Measurements from ENCODE around the gene OR2F2.

OR2F2 gene

GRCh38 chr7:143934526-143935325, at the start of gene OR2F2:
OR2F2 (plus strand) TSS chr7:143935233; CDS start chr7:143935233, 0 bp downstream.
- no peaks in the 10 kb centered on the region for H3K36me3 ChIP-seq (ENCODE audit: control insufficient read depth, insufficient read depth, low read length)
- H3K4me1 ChIP-seq (ENCODE audit: control insufficient read depth, insufficient read depth, low read length) = no peaks in the 10 kb centered on the region
- no peaks in the 10 kb centered on the region for H3K27me3 ChIP-seq (ENCODE audit: control insufficient read depth, insufficient read depth, low read length)
- H3K4me3 ChIP-seq (ENCODE audit: low read depth, low read length) = no peak within 1 kb of the TSS
- no peak within 1 kb of the TSS for H3K27ac ChIP-seq (ENCODE audit: low read depth, low read length)
- no peak within 1 kb of the TSS for H3K9ac ChIP-seq (ENCODE audit: low read length)
- no peaks in the 10 kb centered on the region for H3K9me3 ChIP-seq (ENCODE audit: control insufficient read depth, insufficient read depth, low read depth, low read length)

DNA sequence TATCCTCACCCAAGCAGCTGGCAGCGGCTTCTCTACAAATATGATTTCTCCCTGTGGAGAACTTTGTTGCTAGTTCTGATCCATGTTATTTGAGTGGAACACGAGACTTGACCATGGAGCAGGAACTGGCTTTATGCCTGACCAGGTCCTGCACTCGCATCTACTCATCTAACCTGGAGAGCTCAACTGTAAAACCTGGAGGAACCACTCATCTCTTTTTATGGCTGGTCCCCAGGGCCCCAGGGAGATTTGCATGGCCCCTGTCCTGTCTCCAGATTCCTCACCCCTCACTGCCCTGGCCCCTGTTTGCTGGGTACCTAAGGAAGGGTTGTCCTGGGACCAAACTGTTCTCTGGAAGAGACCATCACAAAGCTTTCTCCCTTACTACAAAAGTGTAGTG, 49.1 kb upstream of the OR2F2 start:
- no peak overlapping the region for H3K27ac ChIP-seq (ENCODE audit: low read depth, low read length)
- H3K4me3 ChIP-seq (ENCODE audit: low read depth, low read length) = no peak overlapping the region
- peaks cover 8% of the 10 kb centered on the region for H3K36me3 ChIP-seq (ENCODE audit: control insufficient read depth, insufficient read depth, low read length)
- peaks cover 3% of the 10 kb centered on the region; the same call in 1 of the 2 replicates for H3K27me3 ChIP-seq (ENCODE audit: control insufficient read depth, insufficient read depth, low read length)
- no peak overlapping the region for H3K9ac ChIP-seq (ENCODE audit: low read length)
- peaks cover 9% of the 10 kb centered on the region; the same call in 1 of the 2 replicates for H3K4me1 ChIP-seq (ENCODE audit: control insufficient read depth, insufficient read depth, low read length)
- 0 out of 2 replicates have a peak, but pooled peaks cover 6% of the 10 kb centered on the region for H3K9me3 ChIP-seq (ENCODE audit: control insufficient read depth, insufficient read depth, low read depth, low read length)

DNA sequence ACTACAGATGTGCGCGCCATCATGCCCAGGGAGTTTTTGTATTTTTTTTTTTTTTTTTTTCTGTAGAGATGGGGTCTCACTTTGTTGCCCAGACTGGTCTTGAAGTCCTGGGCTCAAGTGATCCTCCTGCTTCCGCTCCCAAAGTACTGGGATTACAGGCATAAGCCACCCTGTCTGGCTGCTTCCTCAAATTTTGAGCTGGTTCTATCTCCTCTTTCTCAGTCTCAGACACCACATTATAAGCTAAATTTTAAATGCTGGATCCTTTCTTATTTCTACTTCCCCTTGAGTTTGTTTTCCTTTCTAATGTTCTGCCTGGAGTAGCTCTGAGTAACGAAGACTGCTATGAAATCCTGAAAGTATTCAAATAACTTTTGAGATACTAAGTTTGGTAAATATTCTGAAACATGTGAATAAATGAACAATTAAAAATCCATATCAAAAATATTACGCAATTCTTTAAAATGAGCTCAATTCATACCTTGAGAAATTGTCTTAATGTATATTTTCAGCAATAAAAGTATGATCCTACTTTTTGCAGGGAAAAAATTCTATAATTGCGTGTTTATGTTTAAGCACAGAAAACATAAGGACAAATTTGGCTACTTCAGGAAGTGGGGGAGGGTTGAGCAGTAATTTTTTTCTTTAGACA, 48.1 kb upstream of the OR2F2 start:
- peaks cover 3% of the 10 kb centered on the region; the same call in 1 of the 2 replicates for H3K27me3 ChIP-seq (ENCODE audit: control insufficient read depth, insufficient read depth, low read length)

GRCh38 chr7:143889068-143889467, 46.0 kb upstream of the OR2F2 start:
- Histone ChIP-seq H3K4me3 (ENCODE audit: low read depth, low read length) (no peak overlapping the region), H3K4me1 (ENCODE audit: control insufficient read depth, insufficient read depth, low read length) (peaks cover under 1% of the 10 kb centered on the region; the same call in 1 of the 2 replicates), H3K9ac (ENCODE audit: low read length) (no peak overlapping the region), H3K36me3 (ENCODE audit: control insufficient read depth, insufficient read depth, low read length) (peaks cover 8% of the 10 kb centered on the region), H3K27me3 (ENCODE audit: control insufficient read depth, insufficient read depth, low read length) (no peaks in the 10 kb centered on the region; the same call in 1 of the 2 replicates), H3K27ac (ENCODE audit: low read depth, low read length) (no peak overlapping the region), H3K9me3 (ENCODE audit: control insufficient read depth, insufficient read depth, low read depth, low read length) (0 out of 2 replicates have a peak, but pooled peaks cover 6% of the 10 kb centered on the region)

More for the DNA sequence above, 48.1 kb upstream of the OR2F2 start:
- Histone ChIP-seq H3K9ac (ENCODE audit: low read length) (no peak overlapping the region), H3K4me3 (ENCODE audit: low read depth, low read length) (no peak overlapping the region), H3K9me3 (ENCODE audit: control insufficient read depth, insufficient read depth, low read depth, low read length) (0 out of 2 replicates have a peak, but pooled peaks cover 6% of the 10 kb centered on the region), H3K36me3 (ENCODE audit: control insufficient read depth, insufficient read depth, low read length) (peaks cover 8% of the 10 kb centered on the region), H3K4me1 (ENCODE audit: control insufficient read depth, insufficient read depth, low read length) (peaks cover 6% of the 10 kb centered on the region; the same call in 1 of the 2 replicates), H3K27ac (ENCODE audit: low read depth, low read length) (no peak overlapping the region)

GRCh38 chr7:143890558-143890957, 44.5 kb upstream of the OR2F2 start:
- Histone ChIP-seq H3K4me1 (ENCODE audit: control insufficient read depth, insufficient read depth, low read length) (no peaks in the 10 kb centered on the region), H3K36me3 (ENCODE audit: control insufficient read depth, insufficient read depth, low read length) (peaks cover 8% of the 10 kb centered on the region), H3K27me3 (ENCODE audit: control insufficient read depth, insufficient read depth, low read length) (no peaks in the 10 kb centered on the region), H3K27ac (ENCODE audit: low read depth, low read length) (no peak overlapping the region), H3K9ac (ENCODE audit: low read length) (no peak overlapping the region), H3K4me3 (ENCODE audit: low read depth, low read length) (no peak overlapping the region), H3K9me3 (ENCODE audit: control insufficient read depth, insufficient read depth, low read depth, low read length) (0 out of 2 replicates have a peak, but pooled peaks cover 6% of the 10 kb centered on the region)

DNA sequence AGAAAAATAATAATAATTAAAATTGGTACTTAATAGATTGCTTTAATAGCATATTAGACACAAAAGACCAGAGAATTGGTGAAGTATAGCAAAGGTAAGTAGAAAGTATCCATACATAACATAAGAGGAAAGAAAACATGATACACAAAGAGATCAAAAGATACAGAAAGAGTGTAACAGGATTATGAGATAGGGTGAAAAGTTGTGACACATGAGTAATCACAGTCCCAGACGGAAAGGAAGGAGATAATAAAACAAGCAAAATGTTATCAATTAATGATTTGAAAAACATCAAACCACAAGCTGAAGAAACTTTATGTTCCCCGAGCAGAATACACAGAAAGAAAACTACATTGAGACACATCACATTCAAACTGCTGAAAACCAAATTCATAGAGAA, 43.6 kb upstream of the OR2F2 start:
- peaks cover 8% of the 10 kb centered on the region for H3K36me3 ChIP-seq (ENCODE audit: control insufficient read depth, insufficient read depth, low read length)
- H3K27ac ChIP-seq (ENCODE audit: low read depth, low read length) = no peak overlapping the region
- no peak overlapping the region for H3K4me3 ChIP-seq (ENCODE audit: low read depth, low read length)
- no peaks in the 10 kb centered on the region for H3K27me3 ChIP-seq (ENCODE audit: control insufficient read depth, insufficient read depth, low read length)
- 0 out of 2 replicates have a peak, but pooled peaks cover 6% of the 10 kb centered on the region for H3K9me3 ChIP-seq (ENCODE audit: control insufficient read depth, insufficient read depth, low read depth, low read length)
- H3K4me1 ChIP-seq (ENCODE audit: control insufficient read depth, insufficient read depth, low read length) = no peaks in the 10 kb centered on the region
- no peak overlapping the region for H3K9ac ChIP-seq (ENCODE audit: low read length)

DNA sequence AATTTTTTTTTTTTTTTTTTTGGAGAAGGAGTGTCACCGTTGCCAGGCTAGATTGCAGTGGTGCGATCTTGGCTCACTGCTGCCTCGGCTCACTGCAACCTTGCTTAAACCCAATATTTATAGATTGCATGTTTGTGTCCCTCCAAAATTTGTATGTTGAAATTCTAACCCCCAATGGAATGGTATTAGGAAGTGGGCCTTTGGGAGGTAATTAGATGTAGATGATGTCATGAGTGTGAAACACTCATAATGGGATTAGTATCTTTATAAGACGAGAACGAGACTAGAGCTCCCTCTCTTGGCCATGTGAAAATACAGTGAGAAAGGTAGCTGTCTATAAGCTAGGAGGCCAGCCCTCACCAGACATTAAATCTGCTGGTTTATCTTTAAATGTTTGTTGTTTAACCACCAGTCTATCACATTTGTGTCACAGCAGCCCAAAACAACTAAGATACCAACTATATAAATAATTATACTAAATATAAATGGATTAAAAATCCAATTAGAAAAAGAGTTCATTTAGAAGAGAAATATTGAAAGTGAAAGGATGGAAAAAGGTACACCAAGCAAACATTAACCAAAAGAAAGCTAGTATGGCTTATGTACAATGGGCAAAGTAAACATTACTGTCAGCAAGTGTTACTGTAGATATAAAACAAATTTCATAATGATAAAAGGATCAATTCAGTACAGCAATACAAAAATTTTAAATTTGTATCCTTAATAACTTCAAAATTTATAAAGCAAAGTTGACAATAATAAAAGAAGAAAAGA, 42.3 kb upstream of the OR2F2 start:
- Histone ChIP-seq H3K27me3 (ENCODE audit: control insufficient read depth, insufficient read depth, low read length) (no peaks in the 10 kb centered on the region), H3K4me1 (ENCODE audit: control insufficient read depth, insufficient read depth, low read length) (no peaks in the 10 kb centered on the region), H3K9ac (ENCODE audit: low read length) (no peak overlapping the region), H3K27ac (ENCODE audit: low read depth, low read length) (no peak overlapping the region), H3K9me3 (ENCODE audit: control insufficient read depth, insufficient read depth, low read depth, low read length) (0 out of 2 replicates have a peak, but pooled peaks cover 6% of the 10 kb centered on the region), H3K4me3 (ENCODE audit: low read depth, low read length) (no peak overlapping the region), H3K36me3 (ENCODE audit: control insufficient read depth, insufficient read depth, low read length) (peaks cover 8% of the 10 kb centered on the region)

DNA sequence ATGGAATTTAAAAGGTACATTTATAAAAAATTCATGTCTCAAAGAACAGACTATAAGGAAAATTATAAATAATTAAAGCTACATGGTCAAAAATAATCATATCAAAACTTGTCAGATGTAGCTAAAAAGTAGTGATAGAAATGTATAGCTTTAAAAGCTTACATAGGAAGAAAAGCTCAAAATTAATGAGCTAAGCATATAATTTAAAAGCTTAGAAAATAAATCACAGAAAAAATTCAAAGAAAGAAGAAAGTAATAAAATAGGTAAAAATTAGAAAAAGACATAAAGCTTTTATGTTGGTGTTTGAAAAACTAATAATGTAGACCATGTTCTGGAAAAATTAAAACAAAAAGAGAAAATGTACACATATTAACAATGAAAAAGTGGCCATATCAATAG, 38.4 kb upstream of the OR2F2 start:
- no peak overlapping the region for H3K4me3 ChIP-seq (ENCODE audit: low read depth, low read length)
- no peaks in the 10 kb centered on the region for H3K9me3 ChIP-seq (ENCODE audit: control insufficient read depth, insufficient read depth, low read depth, low read length)
- no peak overlapping the region for H3K27ac ChIP-seq (ENCODE audit: low read depth, low read length)
- no peaks in the 10 kb centered on the region for H3K27me3 ChIP-seq (ENCODE audit: control insufficient read depth, insufficient read depth, low read length)
- no peak overlapping the region for H3K9ac ChIP-seq (ENCODE audit: low read length)
- H3K36me3 ChIP-seq (ENCODE audit: control insufficient read depth, insufficient read depth, low read length) = no peaks in the 10 kb centered on the region
- peaks cover 13% of the 10 kb centered on the region for H3K4me1 ChIP-seq (ENCODE audit: control insufficient read depth, insufficient read depth, low read length)

DNA sequence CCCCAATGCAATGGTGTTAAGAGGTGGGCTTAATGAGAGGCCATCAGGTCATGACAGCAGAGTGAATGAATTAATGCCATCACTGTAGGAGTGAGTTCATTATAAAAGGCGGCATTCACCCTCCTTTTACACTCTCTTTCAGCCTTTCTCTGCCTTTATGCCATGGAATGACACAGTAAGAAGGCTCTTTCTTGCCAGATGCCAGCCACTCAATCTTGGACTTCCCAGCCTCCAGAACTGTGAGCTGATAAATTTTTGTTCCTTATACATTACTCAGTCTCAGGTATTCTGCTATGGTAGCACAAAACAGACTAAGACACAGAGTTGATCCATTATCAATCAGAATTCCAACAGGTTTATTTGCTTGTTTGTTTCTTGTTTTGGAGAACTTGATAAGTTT, 36.2 kb upstream of the OR2F2 start:
- Histone ChIP-seq H3K4me1 (ENCODE audit: control insufficient read depth, insufficient read depth, low read length) (peaks cover 13% of the 10 kb centered on the region), H3K9me3 (ENCODE audit: control insufficient read depth, insufficient read depth, low read depth, low read length) (no peaks in the 10 kb centered on the region), H3K4me3 (ENCODE audit: low read depth, low read length) (no peak overlapping the region), H3K27me3 (ENCODE audit: control insufficient read depth, insufficient read depth, low read length) (no peaks in the 10 kb centered on the region), H3K36me3 (ENCODE audit: control insufficient read depth, insufficient read depth, low read length) (no peaks in the 10 kb centered on the region), H3K9ac (ENCODE audit: low read length) (no peak overlapping the region), H3K27ac (ENCODE audit: low read depth, low read length) (no peak overlapping the region)

DNA sequence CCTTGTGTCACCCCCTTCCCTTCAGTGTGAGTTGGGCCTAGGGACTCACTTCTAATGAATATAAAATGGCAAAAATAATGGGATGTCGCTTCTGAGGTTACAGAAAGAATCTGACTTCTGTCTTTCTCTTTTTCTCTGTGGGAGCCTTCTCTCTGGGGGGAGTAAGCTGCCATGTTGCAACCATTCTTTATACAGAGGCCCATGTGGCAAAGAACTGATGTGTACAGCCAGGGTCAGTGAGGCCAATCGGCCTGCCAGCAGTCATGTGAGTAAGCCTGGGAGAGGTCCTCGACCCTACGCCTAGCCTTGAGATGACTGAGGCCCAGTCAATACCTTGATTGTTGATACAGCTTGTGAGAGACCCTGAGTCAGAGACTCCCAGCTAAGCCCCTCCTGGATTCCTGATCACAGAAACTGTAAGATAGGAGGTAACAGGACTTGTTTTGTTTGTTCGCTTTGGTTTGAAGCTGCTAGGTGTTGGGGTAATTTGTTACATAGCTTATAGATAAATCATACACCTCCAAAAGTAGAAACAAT, 34.7 kb upstream of the OR2F2 start:
- no peaks in the 10 kb centered on the region for H3K9me3 ChIP-seq (ENCODE audit: control insufficient read depth, insufficient read depth, low read depth, low read length)
- H3K36me3 ChIP-seq (ENCODE audit: control insufficient read depth, insufficient read depth, low read length) = no peaks in the 10 kb centered on the region
- H3K9ac ChIP-seq (ENCODE audit: low read length) = no peak overlapping the region
- H3K4me3 ChIP-seq (ENCODE audit: low read depth, low read length) = peak overlapping the region; percentile 76
- H3K27ac ChIP-seq (ENCODE audit: low read depth, low read length) = no peak overlapping the region
- peaks cover 22% of the 10 kb centered on the region for H3K4me1 ChIP-seq (ENCODE audit: control insufficient read depth, insufficient read depth, low read length)
- no peaks in the 10 kb centered on the region for H3K27me3 ChIP-seq (ENCODE audit: control insufficient read depth, insufficient read depth, low read length)

Data from HUES6 (cell line).